ENCODE results near the gene ILF2.
A peak's percentile ranks its signal among the peaks of the same experiment; 100 is the strongest.
"Not testable (repeated sequence)": the region's sequence is repeated elsewhere in the genome, so short reads cannot be mapped to it uniquely, and the experiment has no call there.

Gene ILF2

GRCh38 chr1:153647346-153647714 is 23.5 kb downstream of the ILF2 start:
- DNase-seq = no peak

GRCh38 chr1:153646672-153647345 is 24.0 kb downstream of the ILF2 start:
- peak; percentile 48 to 49 for DNase-seq

- no peak for DNase-seq
Observed at GRCh38 chr1:153643816-153644215, 27.0 kb downstream of the ILF2 start.

DNA sequence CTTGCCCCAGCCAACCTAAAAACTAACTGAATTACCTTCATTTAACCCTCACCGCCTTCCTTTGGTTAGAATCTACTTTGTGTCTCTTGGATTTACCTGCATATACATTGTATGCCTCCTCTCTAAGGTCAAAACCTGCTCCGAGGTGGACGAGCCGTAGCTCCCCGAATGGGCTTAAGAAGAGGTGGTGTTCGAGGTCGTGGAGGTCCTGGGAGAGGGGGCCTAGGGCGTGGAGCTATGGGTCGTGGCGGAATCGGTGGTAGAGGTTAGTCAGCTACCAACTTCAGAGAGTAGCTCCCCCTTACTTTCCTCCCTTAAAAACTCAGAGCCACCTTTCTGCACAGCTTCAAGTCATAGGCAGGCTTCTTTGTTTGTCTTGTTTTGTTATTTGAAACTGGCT is 27.7 kb downstream of the ILF2 start:
- no peak for DNase-seq

DNA sequence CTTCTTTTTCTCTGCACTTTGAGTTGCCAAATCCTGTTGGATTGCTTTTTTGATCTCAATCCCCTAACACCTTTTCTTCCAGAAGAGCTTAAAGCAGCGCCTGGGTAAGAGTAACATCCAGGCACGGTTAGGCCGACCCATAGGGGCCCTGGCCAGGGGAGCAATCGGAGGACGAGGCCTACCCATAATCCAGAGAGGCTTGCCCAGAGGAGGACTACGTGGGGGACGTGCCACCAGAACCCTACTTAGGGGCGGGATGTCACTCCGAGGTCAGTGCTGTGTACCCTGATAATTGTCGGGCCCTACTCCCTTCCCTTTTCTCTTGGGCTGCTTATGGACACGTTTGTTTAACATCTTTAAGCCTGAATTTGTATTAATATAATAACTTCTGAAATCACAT is 28.6 kb downstream of the ILF2 start:
- no peak for DNase-seq

DNA sequence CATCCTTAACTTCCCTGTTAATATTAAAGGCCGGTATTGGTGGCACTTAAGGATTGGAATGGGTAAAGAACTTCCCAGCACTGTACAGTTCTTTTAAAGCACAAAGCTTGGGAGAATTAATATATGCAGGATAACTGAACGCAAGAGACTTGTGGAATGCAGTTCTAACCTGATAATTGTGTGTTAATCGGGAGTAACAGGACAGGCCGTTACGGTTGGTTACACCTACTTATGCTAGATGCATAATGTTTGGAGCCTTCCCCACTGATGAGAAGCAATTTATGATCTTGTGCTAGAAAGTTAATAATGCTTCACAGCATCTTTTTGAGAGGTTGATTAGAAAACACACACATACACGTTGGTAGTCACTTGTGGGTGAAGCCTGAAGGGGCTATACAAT is 29.9 kb downstream of the ILF2 start:
- no peak for DNase-seq

GRCh38 chr1:153640213-153640612 is 30.6 kb downstream of the ILF2 start:
- not testable (repeated sequence) for DNase-seq

DNA sequence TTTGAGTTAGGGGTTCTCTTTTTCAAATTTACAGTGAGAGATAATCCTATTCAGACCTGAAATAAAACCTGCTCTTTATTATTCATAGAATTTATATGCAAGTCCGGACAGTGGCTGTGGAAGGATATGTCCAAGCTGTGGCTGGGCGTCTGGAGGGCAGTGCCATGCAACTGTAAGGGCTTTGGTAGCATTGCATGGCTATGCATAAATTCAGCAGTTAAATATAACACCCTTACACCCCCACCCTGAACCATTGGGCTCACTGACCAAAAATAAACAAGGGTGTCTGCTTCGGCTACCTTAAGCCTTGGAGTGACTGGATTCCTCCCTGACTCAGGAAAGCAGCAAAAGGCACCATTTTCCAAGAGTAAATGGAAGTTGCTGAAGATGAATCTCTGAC is 31.5 kb downstream of the ILF2 start:
- DNase-seq = no peak

- no peak for DNase-seq
Observed at GRCh38 chr1:153638261-153638660, 32.5 kb downstream of the ILF2 start.

- DNase-seq = no peak
Observed at GRCh38 chr1:153636312-153636711, 34.5 kb downstream of the ILF2 start.

DNA sequence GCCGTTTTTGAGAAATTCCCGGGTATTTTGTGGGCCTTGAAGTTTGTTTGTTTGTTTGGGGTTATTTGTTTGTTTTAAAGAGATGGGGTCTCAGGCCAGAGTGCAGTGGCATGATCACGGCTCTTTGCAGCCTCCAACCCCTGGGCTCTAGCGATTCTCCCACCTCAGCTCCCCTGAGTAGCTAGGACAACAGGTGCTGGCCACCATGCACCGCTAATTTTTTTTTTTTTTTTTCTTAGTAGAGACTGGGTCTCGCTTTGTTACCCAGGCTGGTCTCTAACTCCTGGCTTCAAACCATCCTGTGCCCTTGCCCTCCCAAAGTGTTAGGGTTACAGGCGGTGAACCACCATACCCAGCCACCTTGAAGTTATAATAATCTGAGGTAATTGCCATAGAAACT is 34.9 kb downstream of the ILF2 start:
- DNase-seq = no peak

DNA sequence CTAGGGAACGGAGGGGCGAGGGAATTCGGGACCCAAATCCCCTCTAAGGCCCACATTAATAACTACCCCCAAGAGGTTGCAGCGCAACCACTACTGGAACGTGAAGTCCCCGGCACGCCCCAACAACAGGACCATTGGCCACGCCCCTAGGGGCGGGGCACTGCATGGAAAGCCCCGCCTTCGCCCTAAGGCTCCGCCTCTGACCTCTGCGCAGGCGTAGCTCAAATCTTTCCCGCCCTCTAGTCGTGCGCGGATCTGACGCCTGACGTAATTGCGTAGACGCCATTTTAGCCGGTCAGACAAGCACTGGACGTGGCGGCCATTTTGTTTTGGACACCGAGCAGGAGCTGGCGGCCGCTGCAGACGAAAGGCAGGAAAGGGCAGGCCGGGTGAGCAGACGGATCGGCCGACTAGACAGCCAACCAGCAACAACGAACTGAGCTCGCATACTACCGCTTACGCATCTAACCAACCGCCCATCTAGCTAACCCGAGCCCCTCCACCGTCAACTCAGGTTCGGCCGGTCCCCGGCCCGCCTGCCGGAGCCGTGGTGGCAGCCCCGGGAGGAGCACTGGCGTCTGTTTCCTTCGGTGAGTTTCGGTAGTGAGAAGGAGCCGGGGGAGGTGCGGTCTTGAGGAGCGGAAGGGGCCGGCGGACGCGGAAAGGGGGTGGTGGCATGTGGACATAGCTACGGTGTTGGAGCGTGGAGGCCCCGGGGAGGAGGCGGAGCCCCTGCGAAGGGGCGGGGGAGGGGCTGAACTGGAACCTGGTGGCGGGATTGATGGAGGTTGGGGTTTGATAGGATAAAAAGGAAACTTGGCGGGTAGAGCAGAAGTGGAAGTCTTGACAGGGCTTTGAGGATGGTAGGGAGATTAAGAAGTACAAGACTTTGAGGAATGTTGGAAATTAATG is 36.8 kb downstream of the ILF2 start, which contains the start of gene CHTOP:
CHTOP (plus strand) TSS at position 313 of the 912 bp plus-strand sequence. CDS start 2,523 bp downstream, outside the sequence.
- DNase-seq = peak; percentile 91

DNA sequence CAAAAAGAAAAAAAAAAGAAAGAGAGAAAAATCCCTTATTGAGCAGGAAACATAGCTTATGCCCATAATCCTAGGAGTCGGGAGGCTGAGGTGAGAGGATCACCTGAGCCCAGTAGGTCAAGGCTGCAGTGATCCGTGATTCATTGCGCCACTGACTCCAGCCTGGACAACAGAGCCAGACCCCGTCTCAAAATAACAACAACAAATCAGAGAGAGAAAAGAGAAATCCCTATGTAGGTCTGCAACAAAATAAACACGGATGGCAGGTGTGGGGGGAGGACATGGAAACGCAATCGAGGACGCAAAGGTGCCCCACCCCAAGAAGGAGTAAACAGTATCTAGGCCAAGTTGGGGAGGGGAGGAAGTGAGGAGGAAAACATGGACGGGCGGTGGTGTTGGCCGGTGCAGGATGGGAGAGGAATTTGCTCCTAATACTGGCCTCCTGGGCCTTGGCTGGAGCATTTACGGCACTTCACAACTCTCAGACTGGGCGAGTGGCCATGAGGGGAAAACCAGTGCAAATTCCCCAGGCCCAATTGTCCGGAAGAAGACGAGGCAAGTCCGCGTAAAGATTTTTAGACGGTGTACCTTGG is 37.5 kb downstream of the ILF2 start:
- DNase-seq = no peak

DNA sequence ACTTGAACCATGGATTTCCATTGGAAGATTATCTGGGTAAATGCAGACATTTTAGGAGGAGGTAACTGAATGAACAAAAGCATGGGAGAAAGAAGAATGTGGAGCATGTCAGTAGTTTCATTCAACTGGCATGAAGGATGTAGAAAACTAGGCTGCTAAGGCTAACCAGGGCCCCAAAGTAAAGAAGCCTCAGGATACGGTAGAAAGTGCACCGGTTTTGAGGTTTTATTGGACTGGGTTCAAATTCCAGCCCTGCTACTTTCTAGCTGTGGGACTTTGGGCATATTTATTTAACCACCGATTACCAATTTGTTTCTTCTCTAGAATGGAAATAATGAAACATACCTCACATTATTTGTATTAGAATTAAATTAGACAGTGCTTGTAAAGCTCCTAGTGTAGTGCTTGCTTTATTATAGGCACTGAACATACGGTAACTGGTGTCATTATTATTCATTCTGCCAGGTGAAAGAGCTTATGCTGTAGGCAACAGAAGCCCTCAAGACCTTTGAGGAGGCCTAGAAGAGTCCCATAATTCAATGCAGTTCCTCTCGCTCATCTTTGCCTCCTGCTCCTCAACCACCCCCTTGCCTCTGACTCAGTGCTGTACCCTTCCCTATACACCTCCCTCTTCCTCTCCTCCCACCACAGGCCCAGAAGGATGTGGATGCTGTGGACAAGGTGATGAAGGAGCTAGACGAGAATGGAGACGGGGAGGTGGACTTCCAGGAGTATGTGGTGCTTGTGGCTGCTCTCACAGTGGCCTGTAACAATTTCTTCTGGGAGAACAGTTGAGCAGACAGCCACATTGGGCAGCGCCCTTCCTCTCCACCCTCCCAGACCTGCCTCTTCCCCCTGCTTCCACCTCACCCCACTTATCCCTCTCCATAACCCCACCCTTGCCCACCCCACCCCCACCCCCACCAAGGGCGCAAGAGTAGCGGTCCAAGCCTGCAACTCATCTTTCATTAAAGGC is 39.5 kb downstream of the ILF2 start:
- DNase-seq = no peak

- DNase-seq = no peak
Observed at GRCh38 chr1:153630384-153630783, 40.4 kb downstream of the ILF2 start.

DNA sequence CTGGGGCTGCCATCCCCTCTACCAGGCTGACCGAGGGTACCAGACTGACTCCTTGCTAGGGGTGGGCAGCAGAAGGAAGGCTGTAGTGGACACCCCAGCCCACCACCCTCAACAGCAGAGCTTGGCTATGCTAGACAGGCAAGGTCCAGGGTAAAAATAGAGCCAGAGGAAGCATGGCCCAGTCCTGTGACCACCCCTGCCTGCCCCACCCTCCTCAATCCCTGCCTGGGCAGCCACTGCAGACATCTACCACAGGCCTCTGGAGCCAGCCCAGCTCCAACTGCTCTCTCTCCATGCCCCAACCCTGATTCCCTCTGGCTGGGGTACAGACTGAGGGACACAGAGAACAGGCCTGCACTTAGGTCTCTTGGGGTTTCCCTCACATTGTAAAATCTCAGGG is 40.8 kb downstream of the ILF2 start:
- no peak for DNase-seq

- no peak for DNase-seq
Observed at GRCh38 chr1:153629343-153629665, 41.5 kb downstream of the ILF2 start.

DNA sequence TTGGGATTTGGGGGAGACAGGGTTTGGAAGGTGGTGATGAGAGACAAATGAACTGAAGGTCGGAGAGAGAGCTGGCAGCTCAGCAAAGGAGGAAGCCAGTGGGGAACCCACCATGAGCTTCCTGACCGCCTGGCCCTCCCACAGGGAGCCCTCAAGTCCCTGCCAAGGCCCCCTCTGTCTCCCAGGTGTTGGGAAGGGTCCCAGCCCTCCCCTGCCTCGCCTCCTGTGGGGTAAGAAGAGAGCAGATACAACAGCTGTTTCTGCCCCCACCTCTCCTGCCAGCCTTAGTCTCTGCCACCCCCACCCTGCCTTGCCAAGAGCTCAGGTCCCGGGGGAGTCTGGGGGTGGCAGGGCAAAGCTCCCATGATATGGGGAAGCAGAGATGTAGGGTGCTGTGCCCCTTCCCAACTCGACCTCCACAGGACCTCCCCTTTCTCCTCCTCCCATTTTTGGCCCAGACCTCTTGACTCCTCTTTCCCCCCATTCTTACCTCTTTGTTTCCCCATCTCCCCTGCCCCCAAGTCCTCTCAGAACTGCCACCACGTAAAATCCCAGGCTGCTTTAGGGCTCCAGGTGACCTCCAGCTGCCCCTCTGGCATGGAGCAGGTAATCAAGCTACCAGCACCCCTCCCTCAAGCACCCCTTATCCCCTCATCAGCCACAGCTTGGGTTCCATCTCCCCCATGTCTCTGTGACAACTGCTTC is 42.0 kb downstream of the ILF2 start:
- DNase-seq = no peak

- DNase-seq = no peak
Observed at GRCh38 chr1:153627715-153628626, 42.8 kb downstream of the ILF2 start, which contains the start of gene S100A1. Gene S100A1, plus strand, starts transcription at chr1:153628434. Its CDS starts 2,088 bp downstream, at chr1:153630522.

- no peak for DNase-seq
Observed at GRCh38 chr1:153626904-153627714, 43.7 kb downstream of the ILF2 start, which contains the start of gene S100A13. Gene S100A13, minus strand, starts transcription at chr1:153627505. Its CDS starts 1,033 bp downstream, at chr1:153626472.
